Right cardiac atrium (tissue), 5 donors: ENCODE results near the gene TBC1D22A. TPM values are rescaled to one million over a fixed set of nuclear protein-coding genes. Genes with fewer than 3 reads are reported as not detected.
"Not testable (repeated sequence)": the region's sequence is repeated elsewhere in the genome, so short reads cannot be mapped to it uniquely, and the experiment has no call there.

Source experiments
- ATAC-seq, 2 donors: fragments of 200-7000 bp; cut with Tn5 transposase; one replicate each; pipeline versions ENCODE4 v1.8.0 to v1.9.1; 2020; ENCODE audit warnings: moderate library complexity in 2 of 2, mild to moderate bottlenecking in 1 of 2
- DNase-seq, 3 donors: peaks; one replicate each; pipeline ENCODE4 v3.0.0-alpha.2; 2020
- H3K27ac ChIP-seq: one replicate; pipeline ENCODE4 v1.5.1; 2013; ENCODE audit warnings: mild to moderate bottlenecking, low read length, control low read depth, moderate library complexity
- H3K27me3 ChIP-seq: one replicate; pipeline ENCODE4 v1.6.1; 2013; ENCODE audit not compliant: control insufficient read depth, insufficient read depth
- H3K4me1 ChIP-seq: one replicate; pipeline ENCODE4 v1.6.1; 2013; ENCODE audit warnings: low read length; ENCODE audit not compliant: control insufficient read depth, insufficient read depth
- H3K4me3 ChIP-seq: one replicate; pipeline ENCODE4 v1.5.1; 2013; ENCODE audit warnings: low read length, control low read depth
- H3K9me3 ChIP-seq: one replicate; pipeline ENCODE4 v1.6.1; 2013; ENCODE audit warnings: low read length; ENCODE audit not compliant: control insufficient read depth
- WGBS: extraction: QIAGEN DNeasy Blood & Tissue Kit; methylation state at CpG from one replicate; pipeline ENCODE4 v1.1.7; 2013; 5-methylcytosine and 5-hydroxymethylcytosine counted together
- intact Hi-C, 4 donors: fragments of 100-400 bp; cut with DNase I; formaldehyde crosslinking; loops; one replicate each; pipeline versions ENCODE4 v1.11.0 to v1.14.0; 2022 to 2023
- polyA plus RNA-seq: library from polyadenylated mRNA; stranded (reverse); fragments of 200-250 nt; gene quantifications from one replicate; pipeline ENCODE4 v1.2.3, GENCODE V29; 2013
- total RNA-seq, 4 donors: library from RNA; stranded (reverse); fragmentation: NEBNext Ultra II Directional; extraction: Animal tissue kit (Norgen Biotek cat#: 25700); gene quantifications; one replicate each; pipeline ENCODE4 v1.2.1, GENCODE V29; 2021
- donor health status: healthy with polysubstance abuse.
- donor health status: DM: no; HTN: yes; CAD: no.
- donor health status: DM: no; HTN: no; CAD: no.
- donor health status: DM: no; HTN: yes; CAD: no; lungs with severe emphysema.
- donor health status: DM: yes; HTN: yes; CAD: no.

TBC1D22A gene
- total and polyA plus RNA-seq, 5 donors = 12.0 to 17.3 (median 15.7) TPM

DNA sequence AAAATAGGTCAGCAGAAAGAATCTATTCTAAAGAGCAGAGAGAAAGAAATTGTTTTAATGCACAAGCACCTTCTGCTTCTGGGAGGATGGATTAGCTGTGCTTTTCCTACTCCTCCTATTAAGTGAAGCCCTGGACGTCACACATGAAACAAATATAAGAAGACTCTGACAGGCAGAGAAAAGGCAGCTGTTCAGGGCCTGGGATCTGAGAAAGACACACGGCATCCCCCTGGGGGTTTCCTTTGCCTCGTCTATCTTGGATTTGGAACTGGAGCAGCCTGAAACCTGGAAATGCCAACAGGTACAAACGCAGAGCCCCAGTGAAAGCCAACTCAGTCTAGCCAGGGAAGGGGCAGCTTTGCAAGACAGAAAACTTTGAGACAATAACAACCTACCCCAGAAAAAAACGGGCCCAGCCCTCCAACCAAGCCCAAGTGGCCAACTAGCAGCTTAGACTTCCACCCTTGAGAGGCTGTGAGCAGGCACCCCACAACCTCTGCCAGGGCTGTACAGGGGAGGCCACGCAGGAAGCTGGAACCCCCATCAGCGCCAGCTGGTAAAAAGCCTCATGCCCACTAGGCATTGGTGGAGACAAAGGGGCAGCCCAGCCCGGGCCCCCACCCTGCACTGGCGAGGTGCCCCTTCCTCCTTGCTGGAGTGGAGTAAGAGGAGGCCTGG is 31.7 kb upstream of the TBC1D22A start:
- H3K27ac ChIP-seq = peak overlapping the region; percentile 13
- intact Hi-C loops = loop anchor here in 1 of 4 donors (10.0 kb wide), 1 partner anchor 156 kb away; no protein-coding TSS in a partner anchor
- no peak for ATAC-seq
- no peaks in the 10 kb centered on the region for H3K9me3 ChIP-seq
- no peak overlapping the region for H3K4me3 ChIP-seq
- no peak for DNase-seq
- H3K4me1 ChIP-seq = peaks cover 31% of the 10 kb centered on the region
- WGBS = 57% methylated on average over 9 of the region's 9 CpGs
- no peaks in the 10 kb centered on the region for H3K27me3 ChIP-seq

DNA sequence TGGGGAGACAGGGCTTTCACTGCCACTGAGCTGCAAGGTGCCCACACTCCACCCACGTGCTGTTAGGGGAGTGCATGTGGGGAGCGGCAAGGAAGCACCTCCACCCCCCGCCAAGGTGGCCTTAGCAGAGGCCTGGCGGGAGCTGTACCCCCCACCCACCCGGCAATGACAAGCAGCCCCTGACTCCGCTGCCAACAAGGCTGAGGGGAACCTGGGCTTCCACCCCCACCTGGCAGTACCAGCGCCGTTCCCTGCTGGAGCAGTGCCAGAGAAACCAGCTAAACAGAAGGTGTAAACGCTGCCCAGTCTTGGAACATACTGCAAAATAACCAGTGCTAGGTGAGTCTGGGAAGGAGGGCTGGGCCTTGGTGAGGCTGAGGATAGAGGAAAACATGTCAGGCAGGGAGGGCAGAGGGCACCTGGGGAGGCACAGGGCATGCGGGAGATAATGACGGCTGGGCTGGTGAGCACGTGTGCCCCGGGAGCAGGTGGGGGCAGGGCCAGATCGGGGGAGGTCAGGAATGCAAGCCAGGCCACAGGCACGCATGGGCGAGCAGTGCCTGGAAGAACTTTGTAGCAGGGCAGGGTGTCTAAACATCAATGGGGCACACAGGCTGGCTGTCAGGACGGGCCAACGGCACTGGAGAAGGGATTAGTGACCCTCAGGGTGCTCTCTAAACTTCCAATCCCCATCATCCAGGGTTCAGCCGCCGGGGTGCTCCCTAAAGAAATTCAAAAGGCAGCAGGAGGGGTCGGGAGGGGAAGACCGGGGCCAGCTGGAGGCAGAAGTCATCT is 31.0 kb upstream of the TBC1D22A start:
- DNase-seq = peak in 1 of 3 donors; percentile 66
- peaks cover 33% of the 10 kb centered on the region for H3K4me1 ChIP-seq
- intact Hi-C loops = loop anchor here in 1 of 4 donors (10.0 kb wide), 1 partner anchor 157 kb away; no protein-coding TSS in a partner anchor
- H3K9me3 ChIP-seq = no peaks in the 10 kb centered on the region
- peak overlapping the region; percentile 9 for H3K27ac ChIP-seq
- 61% methylated on average over 22 of the region's 22 CpGs for WGBS
- H3K4me3 ChIP-seq = no peak overlapping the region
- ATAC-seq = peak; percentile 25 to 31
- H3K27me3 ChIP-seq = no peaks in the 10 kb centered on the region

DNA sequence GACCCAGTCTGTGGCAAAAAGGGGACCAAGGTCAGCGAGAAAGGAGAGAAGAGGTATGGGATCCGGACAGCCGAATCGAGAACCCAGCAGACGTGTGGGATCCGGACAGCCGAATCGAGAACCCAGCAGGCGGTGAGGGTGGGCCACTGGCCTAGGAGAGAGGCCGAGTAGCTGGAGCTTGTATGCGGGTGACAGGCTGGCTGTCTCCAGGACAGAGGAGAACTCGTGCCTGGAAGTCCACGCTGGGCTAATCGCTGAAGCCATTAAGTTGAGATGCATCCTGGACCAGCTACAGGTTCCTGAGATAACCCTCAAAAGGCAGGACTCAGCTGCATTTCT is 30.4 kb upstream of the TBC1D22A start:
- ATAC-seq (no peak), DNase-seq (peak in 1 of 3 donors; percentile 41)
- Histone ChIP-seq H3K9me3 (no peaks in the 10 kb centered on the region), H3K4me1 (peaks cover 37% of the 10 kb centered on the region), H3K27ac (peak overlapping the region; percentile 9), H3K27me3 (no peaks in the 10 kb centered on the region), H3K4me3 (no peak overlapping the region)
- intact Hi-C loops = loop anchor here in 1 of 4 donors (10.0 kb wide), 1 partner anchor 157 kb away; no protein-coding TSS in a partner anchor
- WGBS = 71% methylated on average over 14 of the region's 14 CpGs

DNA sequence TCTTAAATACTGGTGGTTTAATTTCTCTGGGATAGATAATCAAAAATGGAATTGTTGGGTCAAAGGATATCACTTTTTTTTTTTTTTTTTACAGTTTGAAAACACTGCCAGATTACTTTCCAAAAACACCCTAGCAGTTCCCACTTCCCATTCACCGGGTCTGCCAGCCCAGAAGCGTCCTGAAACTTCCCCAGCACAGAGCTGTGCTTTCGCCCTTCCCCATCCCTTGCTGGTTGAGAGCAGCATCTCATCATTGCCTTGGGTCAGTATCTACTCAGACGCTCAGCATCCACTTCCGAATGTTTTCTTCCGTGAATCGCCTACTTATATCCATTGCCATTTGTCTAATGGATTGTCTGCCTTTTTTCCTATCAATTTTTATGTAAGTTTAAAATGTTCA is 29.9 kb upstream of the TBC1D22A start:
- Histone ChIP-seq H3K27me3 (no peaks in the 10 kb centered on the region), H3K27ac (no peak overlapping the region), H3K9me3 (no peaks in the 10 kb centered on the region), H3K4me1 (peaks cover 37% of the 10 kb centered on the region), H3K4me3 (no peak overlapping the region)
- DNase-seq = peak in 1 of 3 donors; percentile 20
- WGBS = 42% methylated on average over 7 of the region's 7 CpGs
- ATAC-seq = no peak
- intact Hi-C loops = loop anchor here in 1 of 4 donors (10.0 kb wide), 1 partner anchor 158 kb away; no protein-coding TSS in a partner anchor

DNA sequence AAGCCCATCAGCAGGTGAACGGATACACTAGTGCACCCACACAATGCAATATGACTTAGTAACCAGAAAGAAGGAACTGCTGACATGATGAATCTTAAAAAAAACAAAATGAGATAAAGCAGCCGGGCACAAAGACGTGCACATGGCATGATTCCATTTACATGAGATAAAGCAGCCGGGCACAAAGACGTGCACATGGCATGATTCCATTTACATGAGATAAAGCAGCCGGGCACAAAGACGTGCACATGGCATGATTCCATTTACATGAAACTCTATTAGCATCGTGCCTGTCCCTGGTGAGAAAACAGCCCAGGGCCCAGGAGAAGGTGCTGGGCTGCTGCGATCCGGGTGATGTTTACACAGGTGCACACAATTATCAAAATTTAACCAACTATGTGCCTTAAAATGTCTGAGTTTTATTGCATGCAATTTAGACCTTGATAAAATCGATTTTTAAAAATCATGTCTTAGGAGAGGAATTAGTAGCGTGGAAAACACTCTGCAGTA is 28.2 kb upstream of the TBC1D22A start:
- DNase-seq = peak in 1 of 3 donors; percentile 16
- H3K4me1 ChIP-seq = peaks cover 30% of the 10 kb centered on the region
- WGBS = 35% methylated on average over 12 of the region's 12 CpGs
- not testable (repeated sequence) for H3K9me3 ChIP-seq, H3K27ac ChIP-seq, H3K27me3 ChIP-seq, H3K4me3 ChIP-seq, ATAC-seq
- intact Hi-C loops = loop anchor here in 1 of 4 donors (10.0 kb wide), 1 partner anchor 159 kb away; no protein-coding TSS in a partner anchor

DNA sequence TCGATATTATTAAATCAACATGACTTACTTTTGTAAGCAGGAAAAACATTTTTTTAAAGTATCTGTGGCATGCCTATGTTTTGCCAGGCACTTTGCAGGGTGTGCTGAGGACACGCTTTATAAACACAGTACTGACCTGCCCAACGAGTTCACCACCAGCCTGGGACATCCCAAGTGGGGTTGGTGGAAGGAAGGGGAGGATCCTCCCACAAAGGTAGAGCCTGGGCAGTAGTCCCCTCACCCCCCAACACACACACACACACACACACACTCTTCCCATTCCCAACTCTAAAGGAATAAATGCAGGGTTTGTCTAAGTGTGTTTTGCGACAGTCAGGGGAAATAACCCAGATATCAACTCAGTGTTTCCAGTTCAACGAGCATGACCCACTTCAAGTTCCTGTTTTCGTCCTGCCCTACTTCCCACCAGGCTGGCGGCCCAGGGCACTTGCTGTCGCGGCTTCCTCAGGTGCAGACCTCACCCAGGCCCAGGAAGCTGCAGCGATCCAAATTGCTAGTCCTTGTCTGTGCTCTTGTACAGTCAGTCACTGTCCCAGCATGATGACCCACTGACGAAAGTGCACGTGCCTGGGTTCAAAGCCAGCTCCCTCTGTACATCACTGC is 27.5 kb upstream of the TBC1D22A start:
- no peak overlapping the region for H3K4me3 ChIP-seq
- peak overlapping the region; percentile 61 for H3K27ac ChIP-seq
- no peaks in the 10 kb centered on the region for H3K9me3 ChIP-seq
- H3K4me1 ChIP-seq = peaks cover 30% of the 10 kb centered on the region
- no peaks in the 10 kb centered on the region for H3K27me3 ChIP-seq
- WGBS = 37% methylated on average over 12 of the region's 12 CpGs
- no peak for ATAC-seq
- intact Hi-C loops = loop anchor here in 1 of 4 donors (10.0 kb wide), 1 partner anchor 160 kb away; no protein-coding TSS in a partner anchor
- DNase-seq = peak in 2 of 3 donors; percentile 69 to 75

DNA sequence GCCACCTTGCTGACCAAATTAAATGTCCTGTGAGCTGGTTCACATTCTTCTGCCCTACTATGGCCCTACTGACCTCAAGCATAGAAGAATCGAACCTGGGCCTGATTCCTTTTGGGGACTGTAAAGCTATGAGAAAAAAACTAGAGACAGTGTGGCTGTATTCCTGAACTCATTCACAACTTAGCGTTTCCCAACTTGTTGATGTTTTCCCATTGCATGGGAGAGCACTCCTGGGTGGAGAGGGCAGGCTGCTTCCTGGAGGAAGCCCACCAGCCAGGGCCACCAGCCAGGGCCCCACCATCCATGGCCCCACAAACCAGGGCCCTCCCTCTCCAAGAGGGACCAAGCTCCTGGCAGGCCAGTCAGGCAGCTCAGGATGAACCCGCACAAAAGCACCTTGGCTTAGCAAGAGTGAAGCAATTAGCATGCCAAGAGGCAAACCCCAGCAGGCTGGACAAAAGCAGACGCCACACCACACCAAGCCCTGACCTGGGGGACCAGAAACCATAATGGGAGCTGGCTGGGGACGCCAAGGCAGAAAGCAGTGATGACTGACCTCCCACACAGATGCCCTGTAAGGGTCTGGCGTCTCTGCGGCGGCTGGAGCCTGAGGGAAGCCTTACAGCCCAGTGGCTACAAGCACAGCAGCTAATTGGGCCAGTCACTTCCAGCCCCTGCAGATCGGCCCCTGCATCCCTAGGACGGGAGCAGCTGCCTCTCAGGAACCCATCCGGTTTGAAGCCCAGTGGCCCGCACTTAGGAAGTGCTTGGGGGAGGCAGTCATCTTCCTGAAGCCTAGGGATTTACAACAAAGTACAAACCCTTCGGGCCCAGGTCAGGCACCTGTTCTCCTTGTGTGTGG is 26.5 kb upstream of the TBC1D22A start:
- peak overlapping the region; percentile 98 for H3K4me3 ChIP-seq
- H3K4me1 ChIP-seq = peaks cover 25% of the 10 kb centered on the region
- ATAC-seq (no peak), DNase-seq (peak in 1 of 3 donors; percentile 58)
- 36% methylated on average over 13 of the region's 13 CpGs for WGBS
- H3K27ac ChIP-seq = peak overlapping the region; percentile 61
- H3K9me3 ChIP-seq = no peaks in the 10 kb centered on the region
- H3K27me3 ChIP-seq = no peaks in the 10 kb centered on the region
- intact Hi-C loops = loop anchor here in 1 of 4 donors (10.0 kb wide), 1 partner anchor 161 kb away; no protein-coding TSS in a partner anchor

DNA sequence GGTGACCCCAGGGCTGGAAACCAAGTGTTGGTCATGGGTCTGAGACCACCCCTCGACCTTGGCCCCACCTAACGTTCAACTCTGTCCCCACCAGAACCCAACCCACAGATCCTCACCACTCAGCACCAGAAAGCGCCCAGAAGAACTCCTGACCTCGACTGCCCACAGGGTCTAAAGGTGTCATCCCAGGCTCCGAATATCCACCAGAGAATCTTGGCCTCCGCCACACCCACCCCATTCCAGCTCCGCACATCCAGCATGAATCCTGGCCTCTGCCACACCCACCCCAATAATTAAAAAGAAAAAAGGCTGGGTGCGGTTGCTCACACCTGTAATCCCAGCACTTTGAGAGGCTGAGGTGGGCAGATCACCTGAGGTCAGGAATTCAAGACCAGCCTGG is 25.7 kb upstream of the TBC1D22A start:
- Histone ChIP-seq H3K27ac (no peak overlapping the region), H3K4me3 (peak overlapping the region; percentile 98), H3K27me3 (no peaks in the 10 kb centered on the region), H3K9me3 (no peaks in the 10 kb centered on the region), H3K4me1 (peaks cover 21% of the 10 kb centered on the region)
- DNase-seq (peak in 1 of 3 donors; percentile 28), ATAC-seq (no peak)
- intact Hi-C loops = loop anchor here in 1 of 4 donors (10.0 kb wide), 1 partner anchor 162 kb away; no protein-coding TSS in a partner anchor
- WGBS = 52% methylated on average over 8 of the region's 8 CpGs

DNA sequence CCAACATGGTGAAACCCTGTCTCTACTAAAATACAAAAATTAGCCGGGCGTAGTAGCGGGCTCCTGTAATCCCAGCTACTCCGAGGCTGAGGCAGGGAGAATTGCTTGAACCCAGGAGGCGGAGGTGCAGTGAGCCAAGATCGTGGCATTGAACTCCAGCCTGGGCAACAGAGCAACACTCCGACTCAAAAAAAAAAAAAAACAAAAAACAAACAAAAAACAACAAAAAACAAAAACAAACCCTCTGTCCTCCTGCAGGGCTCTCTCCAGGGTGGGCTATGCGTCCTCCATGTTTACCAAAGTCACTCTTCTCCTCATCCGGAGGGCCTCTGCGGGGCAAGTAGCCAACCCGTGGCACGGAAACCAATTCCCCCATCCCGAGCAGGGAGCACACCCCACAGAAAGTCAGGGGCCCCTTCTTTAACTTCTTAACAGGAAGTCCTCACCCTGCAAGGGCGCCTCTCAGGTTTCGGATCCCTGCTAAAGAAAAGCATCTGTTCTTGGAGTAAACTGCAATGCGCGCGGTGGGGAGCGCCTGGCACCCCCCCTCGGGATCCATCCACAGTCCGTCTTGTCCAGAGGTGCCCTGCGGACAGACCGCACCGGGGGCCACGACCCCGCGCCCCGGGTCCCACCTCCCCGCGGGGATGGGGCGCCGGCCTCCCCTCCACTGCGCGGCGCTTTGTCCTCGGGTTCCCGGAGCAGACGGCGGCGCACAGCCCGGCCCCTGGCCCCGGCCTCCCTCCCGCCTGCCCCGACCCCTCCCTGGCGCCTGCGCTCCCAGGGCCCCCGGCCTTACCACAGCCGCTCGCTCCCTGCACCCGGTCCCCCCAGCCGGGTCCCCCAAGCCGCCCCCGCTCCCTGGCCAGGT is 25.1 kb upstream of the TBC1D22A start:
- DNase-seq = peak in 2 of 3 donors; percentile 80 to 81
- WGBS = 3% methylated on average over 53 of the region's 53 CpGs

More for the DNA sequence above, 25.1 kb upstream of the TBC1D22A start:
- intact Hi-C loops = loop anchor here in 1 of 4 donors (10.0 kb wide), 1 partner anchor 163 kb away; no protein-coding TSS in a partner anchor
- Histone ChIP-seq H3K27ac (peak overlapping the region; percentile 97), H3K9me3 (no peaks in the 10 kb centered on the region), H3K4me1 (peaks cover 21% of the 10 kb centered on the region), H3K4me3 (peak overlapping the region; percentile 98), H3K27me3 (no peaks in the 10 kb centered on the region)
- peak; percentile 8 to 10 for ATAC-seq
